Stimulated activated CD4-positive, alpha-beta T cell treated with anti-CD3 and anti-CD28 coated beads, TNF-alpha, amount 100 ng/mL, for 1 hour (primary cell): ENCODE results near the gene ADAMTS14.
"Not testable (repeated sequence)": the region's sequence is repeated elsewhere in the genome, so short reads cannot be mapped to it uniquely, and the experiment has no call there.

Source experiments
- DNase-seq, 3 donors: peaks; one replicate each; pipeline ENCODE4 v3.0.0-alpha.2; 2020; ENCODE audit warnings: low read depth in 3 of 3, low spot score in 1 of 3

The ADAMTS14 gene

GRCh38 chr10:70657041-70657440 lies 15.3 kb upstream of the ADAMTS14 start:
- no peak for DNase-seq

DNA sequence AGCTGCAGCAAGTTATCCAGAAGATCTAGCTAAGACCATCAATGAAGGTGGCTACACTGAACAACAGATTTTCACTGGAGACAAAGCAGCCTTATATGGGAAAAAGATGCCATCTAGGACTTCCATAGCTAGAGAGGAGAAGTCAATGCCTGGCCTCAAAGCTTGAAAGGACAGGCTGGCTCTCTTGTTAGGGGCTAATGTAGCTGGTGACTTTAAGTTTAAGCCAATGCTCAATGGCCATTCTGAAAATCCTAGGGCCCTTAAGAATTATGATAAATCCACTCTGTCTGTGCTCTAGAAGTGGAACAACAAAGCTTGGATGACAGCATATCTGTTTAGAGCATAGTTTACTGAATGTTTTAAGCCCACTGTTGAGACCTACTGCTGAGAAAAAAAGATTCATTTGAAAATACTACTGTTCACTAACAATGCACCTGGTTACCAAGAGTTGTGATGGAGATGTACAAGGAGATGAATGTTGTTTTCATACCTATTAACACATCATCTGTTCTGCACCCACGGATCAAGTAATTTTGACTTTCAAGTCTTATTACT lies 13.6 kb upstream of the ADAMTS14 start:
- no peak for DNase-seq

DNA sequence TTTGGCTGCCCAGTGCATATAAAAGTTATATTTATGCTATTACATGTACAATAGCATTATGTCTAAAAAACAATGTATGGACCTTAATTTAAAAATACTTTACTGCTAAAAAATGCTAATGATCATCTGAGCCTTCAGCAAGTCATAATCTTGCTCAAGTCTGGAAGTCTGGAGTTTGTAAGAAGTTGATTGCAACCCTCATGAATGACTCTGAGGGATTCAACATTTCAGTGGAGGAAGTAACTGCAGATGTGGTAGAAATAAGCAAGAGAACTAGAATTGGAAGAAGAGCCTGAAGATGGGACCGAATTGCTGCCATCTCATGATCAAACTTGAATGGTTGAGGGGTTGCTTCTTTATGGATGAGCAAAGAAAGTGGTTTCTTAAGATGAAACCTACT lies 13.0 kb upstream of the ADAMTS14 start:
- DNase-seq, result no peak

DNA sequence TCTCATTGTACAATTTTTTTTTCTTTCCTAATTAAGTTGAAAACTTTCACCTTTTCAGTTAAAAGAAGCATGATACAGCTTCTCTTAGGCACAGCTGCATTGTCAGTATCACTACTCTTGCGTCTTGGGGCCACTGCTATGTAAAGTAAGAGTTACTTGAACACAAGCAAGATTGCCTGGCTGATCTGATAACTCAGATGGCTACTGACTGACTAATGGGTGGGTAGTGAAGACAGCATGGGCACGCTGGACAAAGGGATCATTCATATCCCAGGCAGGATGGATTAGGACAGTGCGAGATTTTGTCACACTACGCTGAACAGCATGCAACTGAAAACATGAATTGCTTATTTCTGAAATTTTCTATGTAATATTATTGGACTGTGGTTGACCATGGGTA lies 11.6 kb upstream of the ADAMTS14 start:
- no peak for DNase-seq

DNA sequence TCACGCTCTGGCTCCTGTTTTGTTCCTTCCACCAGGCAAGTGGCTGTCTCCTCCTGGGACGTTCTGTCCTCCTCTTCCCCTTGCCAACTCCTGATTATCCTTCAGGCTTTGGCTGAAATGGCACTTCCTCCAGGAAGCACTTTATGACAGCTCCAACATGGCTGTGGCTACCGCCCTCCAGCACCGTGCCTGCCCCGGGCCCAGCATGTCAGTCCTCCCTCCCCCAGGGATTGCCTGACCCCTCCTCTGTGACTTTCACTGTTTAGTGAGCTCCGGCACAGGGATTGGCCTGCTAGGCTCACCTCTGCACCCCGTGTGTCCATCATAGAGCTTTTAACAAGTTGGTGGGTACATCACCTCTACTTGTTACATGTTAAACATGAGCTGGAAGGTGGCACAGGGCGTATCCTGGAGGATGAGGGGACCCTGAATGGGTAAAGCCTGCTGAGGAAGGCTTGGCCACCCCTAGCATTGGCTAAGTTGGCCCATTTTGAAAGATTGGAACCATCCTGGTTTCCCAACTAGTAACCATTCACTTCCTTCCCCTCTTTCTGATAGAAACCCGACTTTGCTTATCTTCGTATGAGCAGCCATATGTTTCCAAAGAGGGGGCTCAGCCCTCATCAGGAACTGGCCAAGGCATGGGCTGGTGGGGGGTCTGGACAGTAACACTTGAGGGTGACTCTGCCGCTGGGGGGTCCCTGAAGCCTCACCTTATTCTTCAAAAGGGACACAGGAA lies 10.5 kb upstream of the ADAMTS14 start:
- no peak for DNase-seq

DNA sequence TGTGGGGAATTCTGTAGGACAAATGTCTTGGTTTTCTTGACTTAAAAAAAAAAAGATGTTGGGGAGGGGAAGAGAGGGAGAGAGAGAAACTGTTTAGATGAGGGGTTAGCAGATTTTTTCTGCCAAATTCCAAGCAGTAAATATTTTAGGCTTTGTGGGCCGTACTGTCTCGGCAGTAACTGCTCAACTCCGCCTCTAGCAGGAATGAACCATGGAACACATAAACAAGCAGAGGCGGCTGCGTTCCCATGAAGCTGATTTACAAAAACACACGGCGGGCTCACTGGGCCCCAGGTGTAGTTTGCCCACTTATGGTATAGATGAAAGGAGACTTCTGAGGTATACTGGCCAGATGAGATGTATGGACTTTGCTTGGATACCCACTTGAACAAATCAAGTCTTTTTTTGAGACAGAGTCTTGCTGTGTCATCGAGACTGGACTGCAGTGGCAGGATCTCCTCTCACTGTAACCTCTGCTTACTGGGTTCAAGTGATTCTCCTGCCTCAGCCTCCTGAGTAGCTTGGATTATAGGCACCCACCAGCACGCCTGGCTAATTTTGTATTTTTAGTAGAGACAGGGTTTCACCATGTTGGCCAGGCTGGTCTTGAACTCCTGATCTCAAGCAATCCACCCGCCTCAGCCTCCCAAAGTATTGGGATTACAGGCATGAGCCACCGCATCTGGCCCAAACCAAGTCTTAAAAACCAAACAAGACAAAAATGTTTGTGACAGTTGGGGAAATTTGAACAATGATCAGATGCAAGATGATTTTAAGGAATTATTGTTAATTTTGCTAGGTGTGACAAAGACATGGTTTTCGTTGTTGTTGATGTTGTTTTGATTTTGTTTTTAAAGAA lies 9.7 kb upstream of the ADAMTS14 start:
- DNase-seq, result no peak

GRCh38 chr10:70663458-70664409 lies 8.6 kb upstream of the ADAMTS14 start:
- DNase-seq, result not testable (repeated sequence)

DNA sequence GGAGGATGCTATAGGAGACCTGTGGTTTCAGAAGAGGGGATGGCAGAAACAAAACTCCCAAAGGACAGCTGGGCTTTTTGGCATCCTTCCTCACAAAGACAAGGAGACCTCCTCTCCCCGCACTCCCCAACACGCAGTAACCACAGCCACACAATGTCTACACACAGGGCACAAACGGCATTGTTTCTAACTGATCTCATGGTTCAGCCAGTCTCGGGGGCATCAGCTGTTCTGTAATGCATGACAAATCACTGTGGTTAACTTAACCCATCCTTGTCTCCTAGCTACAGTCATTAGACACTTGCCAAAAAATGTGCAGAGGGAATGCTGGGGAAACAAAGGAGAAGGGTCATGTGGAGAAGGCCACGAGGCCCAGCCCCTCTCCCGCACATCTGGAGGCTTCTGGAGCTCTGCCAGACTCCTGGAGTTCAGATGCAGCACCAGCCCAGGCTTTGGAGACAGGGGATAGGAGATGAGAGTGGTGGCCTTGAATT lies 7.6 kb upstream of the ADAMTS14 start:
- no peak for DNase-seq

- no peak for DNase-seq
Observed at GRCh38 chr10:70666960-70667798, 5.1 kb upstream of the ADAMTS14 start.

DNA sequence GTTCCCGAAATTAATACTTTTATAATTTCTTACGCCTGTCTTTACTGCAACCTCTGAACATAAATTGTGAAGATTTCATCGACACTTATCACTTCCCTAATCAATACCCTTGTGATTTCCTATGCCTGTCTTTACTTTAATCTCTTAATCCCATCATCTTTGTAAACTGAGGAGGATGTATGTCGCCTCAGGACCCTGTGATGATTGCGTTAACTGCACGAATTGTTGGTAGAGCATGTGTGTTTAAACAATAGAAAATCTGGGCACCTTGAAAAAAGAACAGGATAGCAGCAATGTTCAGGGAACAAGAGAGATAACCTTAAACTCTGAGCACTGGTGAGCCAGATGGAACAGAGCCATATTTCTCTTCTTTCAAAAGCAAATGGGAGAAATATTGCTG lies 4.5 kb upstream of the ADAMTS14 start:
- not testable (repeated sequence) for DNase-seq

GRCh38 chr10:70668454-70668970 lies 3.8 kb upstream of the ADAMTS14 start:
- DNase-seq, result no peak

- no peak for DNase-seq
Observed at GRCh38 chr10:70669015-70669414, 3.3 kb upstream of the ADAMTS14 start.

- DNase-seq, result no peak
Observed at GRCh38 chr10:70669732-70670317, 2.5 kb upstream of the ADAMTS14 start.

GRCh38 chr10:70671619-70672164 lies 614 bp upstream of the ADAMTS14 start:
- DNase-seq, result no peak

GRCh38 chr10:70673043-70673928 lies 980 bp downstream of the ADAMTS14 start:
- no peak for DNase-seq

DNA sequence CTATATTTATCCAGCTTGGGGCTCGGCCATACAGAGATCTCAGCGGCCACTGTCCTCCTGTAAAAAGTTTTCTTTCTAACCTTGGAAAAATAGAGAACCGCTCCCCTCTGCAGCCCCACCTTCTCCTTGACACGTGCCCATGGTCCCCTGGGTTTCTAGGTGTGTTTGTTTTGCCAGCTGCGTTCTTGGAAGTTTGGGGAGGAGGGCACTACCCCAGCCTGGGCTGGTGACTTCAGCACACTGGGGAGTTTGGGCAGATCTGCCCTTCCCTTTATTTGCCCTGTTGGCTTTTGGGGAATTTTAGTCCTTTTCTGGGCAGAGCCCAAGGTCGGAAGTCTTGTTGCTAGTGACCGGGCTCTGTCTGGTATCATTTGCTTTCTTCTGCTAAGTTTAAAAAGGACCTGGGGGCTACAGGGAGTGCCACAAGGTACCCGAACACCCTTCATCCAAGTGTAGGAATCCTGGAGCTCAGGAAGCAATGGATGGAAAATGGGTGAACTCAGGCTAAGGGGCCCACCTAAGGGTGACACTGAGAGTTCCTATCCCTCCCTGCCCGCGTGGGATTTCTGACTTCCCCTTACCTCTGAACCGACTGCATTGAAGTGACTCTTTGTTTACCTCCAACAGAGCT lies 1.7 kb downstream of the ADAMTS14 start:
- DNase-seq, result no peak
